GM18951 (cell line): ENCODE results near the gene EEIG2.

Experiments used
- POLR2A ChIP-seq: IDR thresholded peaks from 4 replicates; pipeline ENCODE4 v1.6.1; 2011; ENCODE audit warnings: mild to moderate bottlenecking; ENCODE audit not compliant: insufficient read length, insufficient read depth; ENCODE audit errors: extremely low read depth
- in situ Hi-C: fragments of 300-500 bp; cut with MboI; formaldehyde crosslinking; loops from one replicate; pipeline ENCODE4 v1.12.0; 2022; ENCODE audit warnings: low sequenced_read_pairs, mixed read lengths, inconsistent platforms; ENCODE audit not compliant: unreplicated experiment

Gene EEIG2

DNA sequence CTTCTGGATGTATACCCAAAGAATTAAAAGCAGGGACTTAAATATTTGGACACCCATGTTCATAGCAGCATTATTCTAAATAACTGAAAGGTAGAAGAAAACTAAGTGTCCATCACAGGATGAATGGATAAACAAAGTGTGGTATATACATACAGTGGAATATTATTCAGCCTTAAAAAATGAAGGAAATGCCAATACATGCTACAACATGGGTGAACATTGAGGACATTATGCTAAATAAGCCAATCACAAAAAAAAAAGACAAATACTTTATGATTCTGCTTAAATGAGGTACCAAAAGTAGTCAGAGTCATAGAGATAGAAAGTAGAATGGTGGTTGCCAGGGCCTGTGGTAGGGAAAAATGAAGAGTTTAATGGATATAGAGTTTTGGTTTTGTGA lies 14.1 kb downstream of the EEIG2 start:
- in situ Hi-C loops = no loop called here
- no peak for TF ChIP-seq POLR2A

DNA sequence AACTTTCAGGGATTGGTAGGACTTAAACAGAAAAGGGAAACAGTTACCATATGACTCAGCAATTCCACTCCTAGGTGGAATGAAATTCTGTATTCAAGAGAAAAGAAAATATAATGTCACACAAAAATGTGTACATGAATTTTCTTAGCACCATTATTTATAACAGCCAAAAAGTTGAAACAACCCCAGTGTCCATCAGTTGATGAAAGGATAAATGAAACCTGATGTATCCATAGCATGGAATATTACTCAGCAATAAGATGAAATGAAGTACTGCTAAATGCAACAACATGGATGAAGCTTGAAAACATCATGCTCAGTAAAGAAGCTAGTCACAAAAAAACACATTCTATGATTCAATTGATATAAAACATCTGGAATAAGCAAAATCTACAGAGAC lies 15.5 kb downstream of the EEIG2 start:
- no peak for TF ChIP-seq POLR2A
- in situ Hi-C loops = no loop called here

DNA sequence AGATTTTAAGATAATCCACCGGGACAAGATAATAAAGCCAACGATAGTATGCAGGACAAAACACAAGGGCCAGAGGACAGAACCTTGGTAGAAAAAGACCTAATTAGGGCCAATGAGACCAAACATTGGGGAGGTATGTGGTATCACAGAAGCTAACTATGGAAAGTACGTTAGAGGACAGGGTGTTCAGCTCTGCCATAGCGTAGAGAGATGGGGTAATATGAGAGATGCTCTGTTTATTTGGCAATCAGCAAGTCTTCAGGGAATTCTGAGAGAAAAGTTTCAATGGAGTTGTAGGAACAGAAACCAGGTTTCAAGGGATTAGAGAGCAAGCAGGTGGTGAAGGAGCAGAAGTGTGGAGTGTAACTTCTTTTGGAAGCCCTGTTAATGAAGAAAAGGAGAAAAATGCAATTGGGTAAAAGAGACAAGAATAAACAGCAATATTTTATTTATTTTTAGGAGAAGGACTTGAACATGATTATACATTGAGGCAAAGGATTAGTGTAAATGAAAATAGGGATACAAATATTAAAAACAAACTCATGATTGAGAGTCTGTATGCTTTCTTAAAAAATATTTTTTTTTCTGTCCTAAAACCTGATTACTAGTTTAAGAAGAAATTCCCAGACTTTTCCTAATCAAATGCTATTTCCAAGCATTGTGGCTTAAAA lies 24.0 kb downstream of the EEIG2 start:
- TF ChIP-seq POLR2A = no peak
- in situ Hi-C loops = no loop called here

DNA sequence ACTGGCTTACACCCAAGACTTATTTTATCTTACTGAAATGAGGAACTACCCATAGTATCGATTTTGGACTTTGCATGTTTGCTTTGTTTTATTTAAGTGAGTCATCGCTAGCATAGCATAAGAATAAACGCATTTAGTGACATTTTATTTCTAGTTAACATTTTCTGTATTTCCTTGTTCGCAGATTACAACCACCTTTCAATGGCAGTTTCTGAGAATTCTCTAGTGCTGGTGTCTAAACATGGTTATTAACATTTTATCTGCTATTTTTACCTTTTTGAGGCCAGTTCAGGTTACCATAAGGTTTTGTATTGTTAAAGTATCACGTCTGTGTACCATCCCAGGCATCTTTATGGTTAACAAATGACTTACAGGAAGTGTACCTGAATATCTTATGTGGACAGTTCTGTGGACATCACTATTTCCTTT lies 24.5 kb downstream of the EEIG2 start:
- in situ Hi-C loops = no loop called here
- TF ChIP-seq POLR2A = no peak

DNA sequence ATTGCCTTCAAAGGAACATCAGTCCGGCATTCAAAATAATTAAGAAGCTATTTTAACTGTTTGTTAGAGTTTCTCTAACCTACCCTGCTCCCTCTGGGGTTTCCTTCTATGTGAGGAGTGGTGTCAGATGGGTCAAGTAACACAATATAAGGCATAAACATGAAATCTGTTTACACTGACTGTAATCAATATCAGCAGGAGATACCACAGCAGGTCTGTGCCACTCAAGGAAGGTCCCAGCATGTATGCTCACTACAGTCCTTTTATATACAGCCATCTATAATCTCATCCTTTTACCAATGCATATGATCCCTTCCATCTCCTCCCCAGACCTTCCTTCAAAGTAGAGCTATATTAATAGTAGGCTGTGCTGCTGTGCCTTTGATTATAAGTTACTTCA lies 25.4 kb downstream of the EEIG2 start:
- no peak for TF ChIP-seq POLR2A
- in situ Hi-C loops = no loop called here

DNA sequence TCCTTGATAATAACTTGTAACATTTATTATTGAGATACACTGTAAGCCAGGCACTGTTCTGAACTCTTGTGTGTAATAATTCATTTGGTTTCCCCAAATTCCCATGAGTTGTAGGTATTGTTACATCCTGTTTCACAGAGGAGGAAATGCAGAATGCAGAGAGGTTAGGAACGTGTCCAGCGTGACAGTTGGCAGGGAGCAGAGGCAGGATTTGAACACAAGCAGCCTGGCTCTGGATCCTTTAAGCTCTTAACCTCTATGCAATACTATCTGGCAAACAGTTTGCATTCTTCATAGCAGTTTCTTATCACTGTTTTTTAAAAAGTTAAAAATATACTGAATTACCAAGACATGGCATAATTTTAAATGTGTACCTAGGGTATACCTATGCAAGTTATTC lies 30.5 kb downstream of the EEIG2 start:
- in situ Hi-C loops = no loop called here
- TF ChIP-seq POLR2A = no peak

DNA sequence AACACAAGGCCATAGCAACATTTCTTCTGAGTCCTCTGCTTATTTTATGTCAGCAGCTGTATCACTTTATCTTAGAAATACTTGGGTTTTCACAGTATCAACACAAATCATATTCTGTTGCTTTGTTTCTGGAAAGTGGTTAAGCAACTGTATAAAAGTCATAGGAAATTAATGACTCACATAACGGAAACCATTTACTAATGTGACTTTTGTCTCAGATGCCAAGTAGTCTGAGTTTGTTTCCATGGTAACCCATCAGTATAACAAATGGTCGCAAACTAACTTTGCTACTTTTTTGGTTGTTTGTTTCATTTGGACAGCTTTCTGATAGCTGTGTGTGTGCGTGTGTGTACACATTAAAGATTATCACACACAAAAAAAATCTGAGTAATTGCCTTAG lies 31.1 kb downstream of the EEIG2 start:
- in situ Hi-C loops = no loop called here
- TF ChIP-seq POLR2A = no peak

DNA sequence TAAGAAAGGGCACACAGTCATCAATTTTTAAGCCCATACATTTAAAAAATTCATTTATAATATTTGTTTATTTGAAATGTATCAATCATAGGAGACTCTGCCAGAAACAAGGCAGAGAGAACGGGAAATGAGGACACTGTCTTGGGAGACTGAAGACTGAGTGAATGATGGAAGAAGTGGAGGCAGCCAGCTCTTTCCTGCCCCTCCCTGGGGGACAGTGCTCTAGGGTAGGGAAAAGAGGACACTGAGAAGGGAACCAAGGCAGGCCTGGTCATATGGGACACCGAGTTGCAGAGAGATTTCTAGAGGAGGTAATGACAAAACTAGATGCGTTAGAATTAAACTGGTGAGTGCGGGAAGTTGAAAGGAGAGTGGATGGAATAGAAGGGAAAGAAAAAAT lies 31.6 kb downstream of the EEIG2 start:
- in situ Hi-C loops = no loop called here
- no peak for TF ChIP-seq POLR2A

DNA sequence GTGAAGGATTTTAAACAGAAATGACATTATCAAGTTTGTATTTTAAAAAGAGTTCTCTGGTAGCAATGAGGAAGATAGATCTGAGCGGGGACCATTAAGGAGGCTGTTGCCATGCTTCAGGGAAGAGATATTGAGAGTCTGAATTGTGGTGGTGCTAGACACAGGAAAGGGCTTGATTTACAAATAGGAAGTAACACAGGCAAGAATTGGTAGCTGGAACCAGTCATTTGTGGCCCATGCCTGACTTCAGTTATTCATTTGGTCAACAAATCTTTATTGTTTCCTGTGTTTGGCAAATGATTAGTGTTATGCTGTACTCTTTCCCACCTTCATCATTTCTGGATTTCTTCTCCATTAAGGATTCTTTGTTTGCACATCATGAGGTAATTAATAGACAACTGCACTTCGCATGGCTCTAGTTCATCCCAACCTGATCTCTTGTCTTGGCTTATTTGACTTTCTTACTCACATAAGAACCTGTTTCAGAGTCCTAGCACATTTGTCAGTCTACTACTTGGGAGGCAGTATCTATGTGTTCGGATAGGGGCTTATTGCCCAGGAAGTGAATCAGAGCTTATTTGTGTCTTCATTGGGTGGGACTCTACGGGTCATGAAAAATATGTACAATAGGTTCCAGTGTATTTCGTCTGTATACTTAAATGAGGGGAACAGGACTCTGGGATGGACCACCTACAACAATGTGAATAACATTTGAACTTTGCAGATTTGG lies 32.3 kb downstream of the EEIG2 start:
- no peak for TF ChIP-seq POLR2A
- in situ Hi-C loops = no loop called here

DNA sequence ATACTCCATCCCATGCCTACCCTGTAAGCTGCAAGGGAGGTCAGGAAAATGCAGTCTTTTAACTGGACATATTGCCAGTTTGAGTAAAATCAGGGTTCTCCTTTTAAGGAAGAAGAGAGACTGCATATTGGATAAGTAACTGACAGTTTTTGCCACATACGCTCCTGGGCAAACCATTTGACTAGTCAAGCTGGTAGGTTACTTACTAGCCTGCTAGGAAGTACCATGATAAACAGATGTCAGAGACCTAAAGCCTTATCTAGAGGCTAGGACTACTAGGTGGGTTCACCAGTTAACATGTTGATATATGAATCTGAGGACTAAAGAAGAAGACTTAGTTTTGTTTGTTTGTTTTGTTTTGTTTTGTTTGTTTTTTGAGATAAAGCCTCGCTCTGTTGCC lies 33.5 kb downstream of the EEIG2 start:
- TF ChIP-seq POLR2A = no peak
- in situ Hi-C loops = no loop called here

DNA sequence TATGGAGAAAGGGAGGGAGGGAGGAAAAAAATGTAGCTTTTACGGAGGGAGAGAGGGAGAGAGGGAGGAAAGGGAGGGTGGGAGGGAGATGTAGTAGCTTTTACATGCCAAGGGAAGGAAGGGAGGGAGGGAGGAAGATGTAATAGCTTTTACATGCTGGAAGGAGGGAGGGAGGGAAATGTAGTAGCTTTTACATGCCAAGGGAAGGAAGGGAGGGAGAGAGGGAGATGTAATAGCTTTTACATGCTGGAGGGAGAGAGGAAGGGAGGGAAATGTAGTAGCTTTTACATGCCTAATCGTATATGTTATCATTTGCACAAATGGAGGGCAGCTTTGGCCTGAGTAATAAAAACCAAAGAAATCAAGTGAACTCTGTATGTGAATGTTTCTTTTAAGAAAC lies 35.6 kb downstream of the EEIG2 start:
- TF ChIP-seq POLR2A = no peak
- in situ Hi-C loops = no loop called here

DNA sequence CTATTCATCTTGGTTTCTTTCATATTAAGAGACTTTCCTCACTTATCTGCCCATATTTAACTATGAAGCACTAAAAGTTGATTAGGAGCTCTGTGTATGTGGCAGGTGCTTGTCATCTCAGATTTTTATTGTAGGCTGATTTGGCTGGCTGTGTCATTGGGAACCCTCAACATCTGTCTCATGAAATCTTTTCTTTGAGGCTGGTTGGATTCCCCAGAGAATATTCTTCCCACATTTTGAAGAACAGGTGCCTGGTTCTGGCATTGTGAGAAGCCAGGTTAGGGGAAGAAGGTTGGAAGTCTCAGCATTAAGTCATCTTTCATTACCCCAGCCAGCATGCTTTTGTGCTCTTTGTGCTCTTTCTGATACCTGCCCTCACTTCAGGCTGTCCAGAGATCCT lies 37.1 kb downstream of the EEIG2 start:
- in situ Hi-C loops = no loop called here
- no peak for TF ChIP-seq POLR2A

DNA sequence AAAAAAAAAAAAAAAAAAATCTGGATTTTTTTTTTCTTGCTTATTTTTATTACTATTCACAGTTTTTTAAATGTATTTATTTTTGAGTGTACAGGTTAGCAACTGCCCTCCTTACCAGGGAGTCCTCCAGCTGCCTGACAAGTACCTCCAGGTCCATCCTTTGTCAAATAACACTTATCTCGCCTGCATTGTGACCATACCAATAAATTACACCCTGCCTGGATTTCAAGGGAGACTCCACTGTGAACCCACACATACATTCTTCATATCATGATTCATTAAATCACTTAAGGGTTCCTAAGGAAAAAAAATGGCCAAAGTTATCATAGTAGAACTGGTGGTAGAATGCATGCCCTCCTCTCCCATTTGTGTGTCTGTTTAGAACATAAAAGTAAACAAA lies 38.4 kb downstream of the EEIG2 start:
- TF ChIP-seq POLR2A = no peak
- in situ Hi-C loops = no loop called here

DNA sequence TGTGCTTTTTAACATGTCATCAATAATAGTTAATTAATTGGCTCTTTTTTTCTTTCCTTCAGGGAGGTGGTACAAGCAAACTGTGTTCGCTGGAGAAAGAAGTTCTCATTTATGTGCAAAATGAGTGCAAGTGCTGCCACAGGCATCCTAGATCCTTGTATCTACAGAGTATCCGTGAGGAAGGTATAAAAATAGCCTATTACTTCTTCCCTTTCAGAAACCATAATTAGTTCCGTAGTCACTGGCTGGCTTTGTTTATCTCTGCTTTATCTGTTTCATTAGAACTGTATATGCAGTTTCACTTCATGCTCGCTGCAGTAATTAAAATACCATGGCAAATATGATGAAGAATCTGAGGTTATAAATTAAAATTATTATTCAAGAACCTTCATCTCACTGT lies 40.6 kb downstream of the EEIG2 start:
- in situ Hi-C loops = no loop called here
- no peak for TF ChIP-seq POLR2A
